ENCODE measurements around the gene AMMECR1. TPM values are rescaled to one million over a fixed set of nuclear protein-coding genes. Genes with fewer than 3 reads are reported as not detected.

AMMECR1 gene
- total and polyA plus RNA-seq, 2 experiments from 2014 or later: 16.9 to 32.5 TPM

GRCh38 chrX:110162131-110162530, 155.8 kb downstream of the AMMECR1 start (continued):
- TF ChIP-seq ZNF462 (CRISPR knock-in tag; IDR thresholded peaks at IDR 0.05): no peak
- TF ChIP-seq NANOG (IDR thresholded peaks at IDR 0.05; ENCODE audit: borderline replicate concordance): no peak
- TF ChIP-seq CREB1 (CRISPR knock-in tag; IDR thresholded peaks at IDR 0.05; ENCODE audit: low read depth): no peak
- TF ChIP-seq, protein P1, sequence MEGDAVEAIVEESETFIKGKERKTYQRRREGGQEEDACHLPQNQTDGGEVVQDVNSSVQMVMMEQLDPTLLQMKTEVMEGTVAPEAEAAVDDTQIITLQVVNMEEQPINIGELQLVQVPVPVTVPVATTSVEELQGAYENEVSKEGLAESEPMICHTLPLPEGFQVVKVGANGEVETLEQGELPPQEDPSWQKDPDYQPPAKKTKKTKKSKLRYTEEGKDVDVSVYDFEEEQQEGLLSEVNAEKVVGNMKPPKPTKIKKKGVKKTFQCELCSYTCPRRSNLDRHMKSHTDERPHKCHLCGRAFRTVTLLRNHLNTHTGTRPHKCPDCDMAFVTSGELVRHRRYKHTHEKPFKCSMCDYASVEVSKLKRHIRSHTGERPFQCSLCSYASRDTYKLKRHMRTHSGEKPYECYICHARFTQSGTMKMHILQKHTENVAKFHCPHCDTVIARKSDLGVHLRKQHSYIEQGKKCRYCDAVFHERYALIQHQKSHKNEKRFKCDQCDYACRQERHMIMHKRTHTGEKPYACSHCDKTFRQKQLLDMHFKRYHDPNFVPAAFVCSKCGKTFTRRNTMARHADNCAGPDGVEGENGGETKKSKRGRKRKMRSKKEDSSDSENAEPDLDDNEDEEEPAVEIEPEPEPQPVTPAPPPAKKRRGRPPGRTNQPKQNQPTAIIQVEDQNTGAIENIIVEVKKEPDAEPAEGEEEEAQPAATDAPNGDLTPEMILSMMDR (conservative IDR thresholded peaks at IDR 0.05; ENCODE audit: low read depth in 2 of 2): no peak
- TF ChIP-seq, protein P2, sequence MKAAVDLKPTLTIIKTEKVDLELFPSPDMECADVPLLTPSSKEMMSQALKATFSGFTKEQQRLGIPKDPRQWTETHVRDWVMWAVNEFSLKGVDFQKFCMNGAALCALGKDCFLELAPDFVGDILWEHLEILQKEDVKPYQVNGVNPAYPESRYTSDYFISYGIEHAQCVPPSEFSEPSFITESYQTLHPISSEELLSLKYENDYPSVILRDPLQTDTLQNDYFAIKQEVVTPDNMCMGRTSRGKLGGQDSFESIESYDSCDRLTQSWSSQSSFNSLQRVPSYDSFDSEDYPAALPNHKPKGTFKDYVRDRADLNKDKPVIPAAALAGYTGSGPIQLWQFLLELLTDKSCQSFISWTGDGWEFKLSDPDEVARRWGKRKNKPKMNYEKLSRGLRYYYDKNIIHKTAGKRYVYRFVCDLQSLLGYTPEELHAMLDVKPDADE (IDR thresholded peaks at IDR 0.05): no peak
- TF ChIP-seq EZH2phosphoT487 (IDR thresholded peaks at IDR 0.05; ENCODE audit: unreplicated experiment): no peak

GRCh38 chrX:110161361-110161686, 156.6 kb downstream of the AMMECR1 start:
- Histone ChIP-seq H3K4me2 (no peak overlapping the region), H3K9me2 (ENCODE audit: insufficient read depth) (no peaks in the 10 kb centered on the region), H3K36me3 (ENCODE audit: insufficient read depth) (no peaks in the 10 kb centered on the region), H2AFZ (no peak overlapping the region), H4K20me1 (replicated peaks; ENCODE audit: insufficient read depth) (no peaks in the 10 kb centered on the region), H3F3A (replicated peaks; ENCODE audit: low read depth) (no peaks in the 10 kb centered on the region), H3K4me3 (no peak overlapping the region), H3K27ac (ENCODE audit: low read depth) (no peak overlapping the region), H3K27me3 (ENCODE audit: insufficient read depth) (no peaks in the 10 kb centered on the region), H3K4me1 (ENCODE audit: insufficient read depth) (no peaks in the 10 kb centered on the region), H3K79me2 (replicated peaks; ENCODE audit: insufficient read depth) (no peaks in the 10 kb centered on the region)
- Mint-ChIP-seq H3K9me3 (no peaks in the 10 kb centered on the region), H3K36me3 (ENCODE audit: low read depth) (no peaks in the 10 kb centered on the region), H3K27ac (no peak overlapping the region), H3K27me3 (ENCODE audit: insufficient read depth, low read depth, poor library complexity) (peaks cover 3% of the 10 kb centered on the region), H3K4me3 (no peak overlapping the region), H3K4me1 (no peaks in the 10 kb centered on the region; the same call in 2 of the 3 replicates)
- no peak for DNase-seq (ENCODE audit: low spot score)
- no peak for ATAC-seq
- TF ChIP-seq POLR2AphosphoS5 (IDR thresholded peaks at IDR 0.05; ENCODE audit: low read depth) (no peak), EZH2phosphoT487 (IDR thresholded peaks at IDR 0.05; ENCODE audit: unreplicated experiment) (no peak), CREB1 (CRISPR knock-in tag; IDR thresholded peaks at IDR 0.05; ENCODE audit: low read depth) (no peak), JUNB (IDR thresholded peaks at IDR 0.05; ENCODE audit: unreplicated experiment) (no peak), ZNF331 (CRISPR knock-in tag; IDR thresholded peaks at IDR 0.05; ENCODE audit: low read depth) (no peak), NANOG (IDR thresholded peaks at IDR 0.05; ENCODE audit: borderline replicate concordance) (no peak), EZH2 (IDR thresholded peaks at IDR 0.05; ENCODE audit: low read depth, unreplicated experiment) (no peak), ZNF114 (CRISPR knock-in tag; IDR thresholded peaks at IDR 0.05) (no peak)
- TF ChIP-seq, protein P1 (conservative IDR thresholded peaks at IDR 0.05; ENCODE audit: low read depth in 2 of 2): no peak
- TF ChIP-seq, protein P2 (IDR thresholded peaks at IDR 0.05): no peak

All from GM23338 (cell line).